Caco-2 (cell line): ENCODE data around the gene PTPRN2. TPM values are rescaled to one million over a fixed set of nuclear protein-coding genes. Genes with fewer than 3 reads are reported as not detected.

ENCODE experiments used
- BruUV-seq: library from RNA; stranded (reverse); fragments of 400-500 nt; replicated peaks from 2 replicates; lab custom pipeline; 2021; lab: Mats Ljungman, UMichigan
- CTCF ChIA-PET: fragments of 300-600 bp; sonication (Branson Sonifier 250); formaldehyde crosslinking; loops from one replicate; lab custom pipeline; 2022; ENCODE audit warnings: antibody characterized with exemption; lab: Charles Lee
- POLR2A ChIA-PET: fragments of 300-600 bp; sonication (Branson Sonifier 250); formaldehyde crosslinking; loops from one replicate; lab custom pipeline; 2022; ENCODE audit warnings: antibody characterized with exemption; lab: Charles Lee
- DNase-seq, 2 experiments: peaks; one replicate each; pipeline versions ENCODE4 v3.0.0 to v3.0.0-alpha.2; 2020 to 2022
- H3K27me3 ChIP-seq: replicated peaks from 2 replicates; pipeline ENCODE4 v1.6.0; 2011; ENCODE audit warnings: low read length; ENCODE audit not compliant: control insufficient read depth, insufficient read depth
- H3K36me3 ChIP-seq: 2 replicates; pipeline ENCODE4 v1.5.1; 2011; ENCODE audit warnings: low read length; ENCODE audit not compliant: control insufficient read depth, insufficient read depth
- H3K4me1 ChIP-seq: fragments of 250-450 bp; sonication (Bioruptor Pico); 2 replicates; pipeline ENCODE4 v1.5.1; 2020; ENCODE audit warnings: mild to moderate bottlenecking
- H3K4me3 ChIP-seq: 2 replicates; pipeline ENCODE4 v1.5.1; 2011; ENCODE audit warnings: low read depth, mild to moderate bottlenecking, control low read depth, low read length
- H3K9me3 ChIP-seq: fragments of 250-450 bp; sonication (Bioruptor Pico); 2 replicates; pipeline ENCODE4 v1.5.1; 2020; ENCODE audit warnings: mild to moderate bottlenecking, moderate library complexity
- H3K27ac Mint-ChIP-seq: one replicate; pipeline ENCODE4 v1.8.0; 2022; ENCODE audit warnings: mixed read lengths; ENCODE audit not compliant: unreplicated experiment
- H3K27me3 Mint-ChIP-seq: one replicate; pipeline ENCODE4 v1.8.0; 2022; ENCODE audit warnings: mixed read lengths; ENCODE audit not compliant: insufficient read depth, unreplicated experiment
- H3K36me3 Mint-ChIP-seq: one replicate; pipeline ENCODE4 v1.8.0; 2022; ENCODE audit warnings: mild to moderate bottlenecking, mixed read lengths; ENCODE audit not compliant: insufficient read depth, unreplicated experiment
- H3K4me1 Mint-ChIP-seq: one replicate; pipeline ENCODE4 v1.8.0; 2022; ENCODE audit warnings: low read depth, mixed read lengths; ENCODE audit not compliant: unreplicated experiment
- H3K4me3 Mint-ChIP-seq: one replicate; pipeline ENCODE4 v1.8.0; 2022; ENCODE audit warnings: mild to moderate bottlenecking, moderate library complexity, mixed read lengths; ENCODE audit not compliant: unreplicated experiment
- H3K9me3 Mint-ChIP-seq: one replicate; pipeline ENCODE4 v1.8.0; 2022; ENCODE audit warnings: mixed read lengths; ENCODE audit not compliant: unreplicated experiment
- intact Hi-C: fragments of 100-400 bp; cut with micrococcal nuclease; formaldehyde crosslinking; loops from one replicate; pipeline ENCODE4 v1.10.0; 2022; ENCODE audit not compliant: unreplicated experiment
- total RNA-seq: library from RNA; stranded (reverse); gene quantifications from 2 replicates; pipeline ENCODE4 v1.2.3, GENCODE V29; 2022
- TF ChIP-seq, protein P1 (sequence below), 2 experiments: fragments of 200-600 bp in 1 of 2; IDR thresholded peaks; 1 replicate in 1 of 2; 2 replicates in 1 of 2; pipeline versions ENCODE4 v1.5.1 to v1.8.0; 2011 to 2022; ENCODE audit warnings: antibody characterized with exemption in 1 of 2, control low read depth in 1 of 2, inconsistent platforms in 1 of 2, low read depth in 1 of 2, low read length in 1 of 2, mild to moderate bottlenecking in 1 of 2, moderate library complexity in 1 of 2; ENCODE audit not compliant: insufficient read depth in 1 of 2, severe bottlenecking in 1 of 2, unreplicated experiment in 1 of 2

PTPRN2 gene
- total RNA-seq, 1 experiment from 2014 or later, result 1.4 TPM

- ChIA-PET CTCF (no interaction called here), POLR2A (no interaction called here)
- Mint-ChIP-seq H3K4me3 (no peak overlapping the region), H3K9me3 (peaks cover 15% of the 10 kb centered on the region), H3K27me3 (no peaks in the 10 kb centered on the region), H3K4me1 (no peaks in the 10 kb centered on the region), H3K27ac (no peak overlapping the region), H3K36me3 (no peaks in the 10 kb centered on the region)
- no TSS peak for BruUV-seq
- TF ChIP-seq, protein P1, sequence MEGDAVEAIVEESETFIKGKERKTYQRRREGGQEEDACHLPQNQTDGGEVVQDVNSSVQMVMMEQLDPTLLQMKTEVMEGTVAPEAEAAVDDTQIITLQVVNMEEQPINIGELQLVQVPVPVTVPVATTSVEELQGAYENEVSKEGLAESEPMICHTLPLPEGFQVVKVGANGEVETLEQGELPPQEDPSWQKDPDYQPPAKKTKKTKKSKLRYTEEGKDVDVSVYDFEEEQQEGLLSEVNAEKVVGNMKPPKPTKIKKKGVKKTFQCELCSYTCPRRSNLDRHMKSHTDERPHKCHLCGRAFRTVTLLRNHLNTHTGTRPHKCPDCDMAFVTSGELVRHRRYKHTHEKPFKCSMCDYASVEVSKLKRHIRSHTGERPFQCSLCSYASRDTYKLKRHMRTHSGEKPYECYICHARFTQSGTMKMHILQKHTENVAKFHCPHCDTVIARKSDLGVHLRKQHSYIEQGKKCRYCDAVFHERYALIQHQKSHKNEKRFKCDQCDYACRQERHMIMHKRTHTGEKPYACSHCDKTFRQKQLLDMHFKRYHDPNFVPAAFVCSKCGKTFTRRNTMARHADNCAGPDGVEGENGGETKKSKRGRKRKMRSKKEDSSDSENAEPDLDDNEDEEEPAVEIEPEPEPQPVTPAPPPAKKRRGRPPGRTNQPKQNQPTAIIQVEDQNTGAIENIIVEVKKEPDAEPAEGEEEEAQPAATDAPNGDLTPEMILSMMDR (IDR thresholded peaks at IDR 0.05; ENCODE audit: insufficient read depth in 1 of 2, low read depth in 1 of 2, low read length in 1 of 2, severe bottlenecking in 1 of 2, unreplicated experiment in 1 of 2), result no peak
- H3K27me3 ChIP-seq, result no peaks in the 10 kb centered on the region
- no peak for DNase-seq
- H3K4me1 ChIP-seq, result no peaks in the 10 kb centered on the region
- no peak overlapping the region for H3K4me3 ChIP-seq
- H3K9me3 ChIP-seq, result peaks cover 3% of the 10 kb centered on the region; the same call in 1 of the 2 replicates
- H3K36me3 ChIP-seq, result no peaks in the 10 kb centered on the region
- intact Hi-C loops, result no loop called here
Measured at GRCh38 chr7:158468700-158469296, 118.8 kb downstream of the PTPRN2 start.

DNA sequence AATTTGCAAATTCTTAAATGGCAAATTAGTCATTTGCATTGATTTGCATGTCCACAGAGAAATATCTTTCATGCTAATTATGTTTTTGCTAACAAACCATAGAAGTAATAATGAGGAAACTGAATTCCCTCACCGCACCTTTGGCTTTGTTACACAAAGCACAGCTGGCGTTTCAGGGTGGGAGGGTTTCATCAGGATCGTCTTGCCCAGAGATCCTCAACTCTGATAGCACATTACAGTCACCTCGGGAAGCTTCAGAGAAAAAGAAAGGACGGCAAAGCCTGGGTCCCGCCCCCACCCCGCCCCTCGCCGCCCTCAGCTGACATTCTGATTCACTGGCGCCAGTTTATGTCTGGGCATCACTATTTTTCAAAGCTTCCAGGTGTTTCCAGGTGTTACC is 119.4 kb downstream of the PTPRN2 start:
- DNase-seq, result no peak
- no peaks in the 10 kb centered on the region for H3K27me3 Mint-ChIP-seq
- H3K27ac Mint-ChIP-seq, result no peak overlapping the region
- Histone ChIP-seq H3K4me3 (no peak overlapping the region), H3K36me3 (no peaks in the 10 kb centered on the region), H3K4me1 (no peaks in the 10 kb centered on the region), H3K9me3 (peaks cover 3% of the 10 kb centered on the region; the same call in 1 of the 2 replicates), H3K27me3 (no peaks in the 10 kb centered on the region)
- BruUV-seq, result no TSS peak
- CTCF ChIA-PET, result no interaction called here
- POLR2A ChIA-PET, result no interaction called here
- H3K36me3 Mint-ChIP-seq, result no peaks in the 10 kb centered on the region
- H3K9me3 Mint-ChIP-seq, result peaks cover 22% of the 10 kb centered on the region
- TF ChIP-seq, protein P1 (IDR thresholded peaks at IDR 0.05; ENCODE audit: insufficient read depth in 1 of 2, low read depth in 1 of 2, low read length in 1 of 2, severe bottlenecking in 1 of 2, unreplicated experiment in 1 of 2), result no peak
- H3K4me3 Mint-ChIP-seq, result no peak overlapping the region
- intact Hi-C loops, result no loop called here
- H3K4me1 Mint-ChIP-seq, result no peaks in the 10 kb centered on the region

- BruUV-seq, result no TSS peak
- intact Hi-C loops, result no loop called here
- Histone ChIP-seq H3K36me3 (no peaks in the 10 kb centered on the region), H3K4me1 (no peaks in the 10 kb centered on the region), H3K27me3 (no peaks in the 10 kb centered on the region), H3K4me3 (no peak overlapping the region), H3K9me3 (peaks cover 3% of the 10 kb centered on the region; the same call in 1 of the 2 replicates)
- peaks cover 26% of the 10 kb centered on the region for H3K9me3 Mint-ChIP-seq
- TF ChIP-seq, protein P1 (IDR thresholded peaks at IDR 0.05; ENCODE audit: insufficient read depth in 1 of 2, low read depth in 1 of 2, low read length in 1 of 2, severe bottlenecking in 1 of 2, unreplicated experiment in 1 of 2), result no peak
- H3K27me3 Mint-ChIP-seq, result no peaks in the 10 kb centered on the region
- H3K27ac Mint-ChIP-seq, result no peak overlapping the region
- H3K4me3 Mint-ChIP-seq, result no peak overlapping the region
- no peaks in the 10 kb centered on the region for H3K36me3 Mint-ChIP-seq
- POLR2A ChIA-PET, result no interaction called here
- no peak for DNase-seq
- CTCF ChIA-PET, result no interaction called here
- H3K4me1 Mint-ChIP-seq, result no peaks in the 10 kb centered on the region
Measured at GRCh38 chr7:158467562-158467961, 120.1 kb downstream of the PTPRN2 start.
